Smooth muscle cell of the brain vasculature (primary cell): ENCODE results near the gene ARHGAP15.
A peak's percentile ranks its signal among the peaks of the same experiment; 100 is the strongest.
"Not testable (repeated sequence)": the region's sequence is repeated elsewhere in the genome, so short reads cannot be mapped to it uniquely, and the experiment has no call there.

Source experiments
- DNase-seq: peaks from one replicate; pipeline ENCODE4 v3.0.0-alpha.2; 2012; ENCODE audit warnings: low read depth, low spot score

The ARHGAP15 gene

GRCh38 chr2:143128681-143129580 is at the start of gene ARHGAP15:
Gene ARHGAP15 (plus strand): TSS chr2:143129419.
- DNase-seq = no peak

GRCh38 chr2:143081616-143082015 is 47.6 kb upstream of the ARHGAP15 start:
- no peak for DNase-seq

GRCh38 chr2:143083636-143084035 is 45.6 kb upstream of the ARHGAP15 start:
- DNase-seq = no peak

GRCh38 chr2:143084462-143084861 is 44.8 kb upstream of the ARHGAP15 start:
- no peak for DNase-seq

GRCh38 chr2:143085125-143085784 is 44.0 kb upstream of the ARHGAP15 start:
- no peak for DNase-seq

- DNase-seq = no peak
These were observed 42.2 kb upstream of the ARHGAP15 start for GRCh38 chr2:143087033-143087432.

GRCh38 chr2:143088388-143088787 is 40.8 kb upstream of the ARHGAP15 start:
- no peak for DNase-seq

- not testable (repeated sequence) for DNase-seq
These were observed 39.7 kb upstream of the ARHGAP15 start for GRCh38 chr2:143089520-143089919.

GRCh38 chr2:143110758-143111428 is 18.3 kb upstream of the ARHGAP15 start:
- DNase-seq = peak; percentile 47

GRCh38 chr2:143117225-143117624 is 12.0 kb upstream of the ARHGAP15 start:
- no peak for DNase-seq

GRCh38 chr2:143121079-143121478 is 8.1 kb upstream of the ARHGAP15 start:
- no peak for DNase-seq

- DNase-seq = no peak
These were observed 7.3 kb upstream of the ARHGAP15 start for GRCh38 chr2:143121957-143122356.

- no peak for DNase-seq
These were observed 5.3 kb upstream of the ARHGAP15 start for GRCh38 chr2:143123911-143124310.

- DNase-seq = no peak
These were observed 4.8 kb upstream of the ARHGAP15 start for GRCh38 chr2:143124445-143124844.

- peak; percentile 23 for DNase-seq
These were observed 3.5 kb upstream of the ARHGAP15 start for GRCh38 chr2:143125717-143126116.

GRCh38 chr2:143132355-143132754 is 3.1 kb downstream of the ARHGAP15 start:
- DNase-seq = no peak

GRCh38 chr2:143133783-143134182 is 4.6 kb downstream of the ARHGAP15 start:
- DNase-seq = no peak

- no peak for DNase-seq
These were observed 9.1 kb downstream of the ARHGAP15 start for GRCh38 chr2:143138292-143138691.

GRCh38 chr2:143139835-143140393 is 10.7 kb downstream of the ARHGAP15 start:
- no peak for DNase-seq

GRCh38 chr2:143140864-143141661 is 11.8 kb downstream of the ARHGAP15 start:
- no peak for DNase-seq

GRCh38 chr2:143142598-143142997 is 13.4 kb downstream of the ARHGAP15 start:
- no peak for DNase-seq
